CD4-positive, alpha-beta T cell treated with Interleukin-17A for 1 hour (primary cell): ENCODE measurements around the gene ZNF500.
A peak's percentile ranks its signal among the peaks of the same experiment; 100 is the strongest.

ENCODE experiments used
- DNase-seq: peaks from one replicate; pipeline ENCODE4 v3.0.0-alpha.2; 2020

Gene ZNF500

DNA sequence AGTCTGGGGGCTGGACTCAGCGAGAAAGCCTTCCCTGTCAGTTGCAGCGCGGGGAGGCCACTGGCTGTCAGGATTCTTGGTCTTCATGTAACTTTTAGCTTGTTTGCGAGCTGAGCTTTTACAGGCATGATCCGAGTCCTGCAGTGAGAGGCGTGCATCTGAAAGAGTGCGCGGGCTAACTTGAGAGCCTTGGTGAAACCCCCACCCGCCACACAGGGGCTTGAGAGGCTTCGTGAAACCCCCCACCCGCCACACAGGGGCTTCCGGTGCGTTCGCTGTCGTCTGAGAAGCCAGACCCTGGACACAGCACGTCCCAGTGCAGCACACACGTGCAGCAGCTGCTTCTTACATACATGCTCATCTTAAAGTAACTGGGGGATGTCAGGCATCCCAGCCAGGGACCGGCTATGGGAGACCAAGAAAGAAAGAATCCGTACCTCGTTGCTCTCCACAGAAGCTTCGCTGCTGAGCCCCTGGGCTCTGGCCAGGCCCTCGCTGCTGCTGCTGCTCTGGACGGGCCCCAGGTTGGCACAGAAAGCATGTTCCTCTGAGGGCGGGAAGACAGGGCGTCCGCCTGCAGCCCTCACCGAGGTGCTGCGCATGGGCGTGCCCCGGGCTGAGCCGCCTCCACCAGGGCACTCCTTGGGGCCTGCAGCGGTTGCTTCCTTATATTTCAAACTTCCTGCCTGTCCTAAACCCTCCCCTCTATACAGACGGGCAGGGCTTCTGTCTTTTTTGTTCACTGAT, 65.8 kb downstream of the ZNF500 start:
- no peak for DNase-seq

DNA sequence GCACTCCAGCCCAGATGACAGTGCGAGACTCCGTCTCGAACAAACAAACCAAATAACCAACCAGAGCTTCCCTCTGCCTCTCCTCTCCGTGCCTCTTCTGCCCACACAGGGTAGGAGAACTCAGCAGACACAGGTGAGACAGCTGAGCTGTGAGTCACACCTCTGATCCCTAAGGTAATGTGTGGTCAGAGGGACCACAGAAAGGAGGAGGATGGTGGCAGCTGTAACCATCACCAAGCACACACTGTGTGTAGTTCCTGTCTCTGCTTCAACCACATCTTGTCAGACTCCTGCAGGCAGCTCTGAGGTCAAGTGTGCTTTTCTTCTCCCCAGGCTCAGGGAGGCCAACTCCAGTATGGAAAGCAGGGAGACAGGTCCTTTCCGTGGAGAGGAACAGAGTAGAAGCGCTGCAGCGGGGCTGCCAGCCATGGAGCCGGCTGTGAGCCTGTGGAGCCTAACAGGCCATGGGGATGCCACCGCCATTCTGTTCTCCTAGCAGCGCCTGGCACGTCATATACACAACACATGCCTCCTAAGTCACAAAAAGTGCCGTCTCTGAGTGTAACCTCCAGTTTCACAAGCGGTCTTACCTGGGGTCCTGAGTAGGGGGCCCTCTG, 66.5 kb downstream of the ZNF500 start:
- DNase-seq = peak; percentile 22

DNA sequence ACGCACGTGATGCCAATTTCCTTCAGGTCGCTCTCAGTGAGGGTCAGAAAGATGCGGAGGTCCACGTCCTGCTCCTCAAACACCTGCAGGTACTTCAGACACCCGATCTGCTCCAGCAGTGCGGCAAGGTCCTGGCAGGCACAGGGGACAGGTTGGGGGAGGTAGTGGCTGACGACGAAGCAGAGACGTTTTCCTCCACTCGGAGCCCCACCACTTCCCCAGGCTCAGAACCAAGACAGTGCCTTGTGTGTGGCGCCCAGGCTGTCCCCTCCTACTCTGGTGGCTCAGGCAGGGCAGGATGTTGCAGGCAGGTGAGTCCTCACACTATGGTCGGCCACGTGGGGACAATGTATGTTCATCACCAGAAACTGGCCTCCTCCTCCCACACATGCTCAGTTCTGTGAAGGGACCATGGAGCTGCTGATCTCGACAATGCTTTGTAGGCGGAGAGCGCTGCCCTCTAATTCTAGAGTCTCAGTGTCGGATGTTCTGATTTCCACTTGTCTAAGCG, 67.9 kb downstream of the ZNF500 start:
- no peak for DNase-seq

DNA sequence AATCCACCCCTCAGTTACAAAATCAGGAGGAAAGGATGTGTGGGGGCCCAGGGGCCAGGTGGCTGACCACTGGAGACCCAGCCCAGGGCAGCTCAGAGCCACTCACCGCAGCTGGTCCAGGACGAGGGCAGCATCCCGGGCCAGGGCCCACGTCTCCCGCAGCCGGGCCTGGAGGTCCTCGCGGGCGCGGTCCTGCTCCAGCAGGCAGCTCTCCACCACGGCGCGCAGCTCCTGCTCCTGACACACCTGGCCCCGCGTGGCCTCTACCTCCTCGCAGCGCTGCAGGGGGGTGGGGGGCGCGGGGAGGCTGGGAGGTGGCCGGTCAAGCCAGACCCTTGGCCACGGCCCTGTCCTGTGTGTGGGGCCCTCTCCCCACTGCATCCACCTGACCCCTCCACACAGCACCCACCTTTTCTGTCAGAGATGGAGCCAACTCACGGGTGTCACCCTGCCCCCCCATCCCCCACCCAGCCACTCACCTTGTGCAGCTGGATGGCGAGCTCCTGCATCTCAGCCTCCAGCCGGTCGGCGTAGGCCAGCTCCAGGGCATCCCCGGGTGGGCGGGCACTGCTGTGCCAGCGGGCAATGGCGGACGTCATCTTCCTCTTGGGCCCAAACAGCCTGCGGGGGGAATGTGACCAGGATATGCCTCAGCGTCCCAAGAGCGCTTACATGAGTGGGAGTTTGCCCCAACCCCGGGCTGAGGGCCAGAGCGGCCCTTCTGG, 68.5 kb downstream of the ZNF500 start:
- DNase-seq = no peak
